Stimulated activated CD4-positive, alpha-beta T cell treated with anti-CD3 and anti-CD28 coated beads, Interleukin-15, amount 100 ng/mL, for 24 hours (primary cell): ENCODE results near the gene TRAPPC8.
"Not testable (repeated sequence)": the region's sequence is repeated elsewhere in the genome, so short reads cannot be mapped to it uniquely, and the experiment has no call there.

Experiments
- DNase-seq: peaks from one replicate; pipeline ENCODE4 v3.0.0-alpha.2; 2020

Gene TRAPPC8

GRCh38 chr18:31840499-31840898, 102.4 kb downstream of the TRAPPC8 start:
- no peak for DNase-seq

GRCh38 chr18:31837879-31838278, 105.0 kb downstream of the TRAPPC8 start:
- DNase-seq = no peak

- no peak for DNase-seq
Measured at GRCh38 chr18:31835528-31836133, 107.3 kb downstream of the TRAPPC8 start.

- no peak for DNase-seq
Measured at GRCh38 chr18:31831903-31832302, 111.0 kb downstream of the TRAPPC8 start.

- no peak for DNase-seq
Measured at GRCh38 chr18:31830686-31831085, 112.2 kb downstream of the TRAPPC8 start.

GRCh38 chr18:31828613-31829012, 114.3 kb downstream of the TRAPPC8 start:
- DNase-seq = no peak

GRCh38 chr18:31826673-31827325, 116.1 kb downstream of the TRAPPC8 start:
- not testable (repeated sequence) for DNase-seq

- no peak for DNase-seq
Measured at GRCh38 chr18:31825772-31826171, 117.2 kb downstream of the TRAPPC8 start.

GRCh38 chr18:31821545-31822171, 121.3 kb downstream of the TRAPPC8 start:
- DNase-seq = no peak

- no peak for DNase-seq
Measured at GRCh38 chr18:31819925-31820229, 123.1 kb downstream of the TRAPPC8 start.

- DNase-seq = no peak
Measured at GRCh38 chr18:31819106-31819924, 123.6 kb downstream of the TRAPPC8 start.

GRCh38 chr18:31814132-31814531, 128.8 kb downstream of the TRAPPC8 start:
- no peak for DNase-seq

- DNase-seq = not testable (repeated sequence)
Measured at GRCh38 chr18:31810336-31811130, 132.4 kb downstream of the TRAPPC8 start.

GRCh38 chr18:31809049-31809448, 133.9 kb downstream of the TRAPPC8 start:
- not testable (repeated sequence) for DNase-seq

- DNase-seq = no peak
Measured at GRCh38 chr18:31801078-31801477, 141.8 kb downstream of the TRAPPC8 start.

GRCh38 chr18:31799257-31799656, 143.7 kb downstream of the TRAPPC8 start:
- DNase-seq = not testable (repeated sequence)

GRCh38 chr18:31798399-31798798, 144.5 kb downstream of the TRAPPC8 start:
- no peak for DNase-seq

GRCh38 chr18:31795747-31796146, 147.2 kb downstream of the TRAPPC8 start:
- DNase-seq = no peak

GRCh38 chr18:31793531-31793930, 149.4 kb downstream of the TRAPPC8 start:
- DNase-seq = no peak

GRCh38 chr18:31792580-31792911, 150.4 kb downstream of the TRAPPC8 start:
- no peak for DNase-seq

GRCh38 chr18:31791817-31792579, 150.9 kb downstream of the TRAPPC8 start:
- no peak for DNase-seq

- no peak for DNase-seq
Measured at GRCh38 chr18:31789409-31789808, 153.5 kb downstream of the TRAPPC8 start.
